HG02759 (cell line): ENCODE results near the gene CLCN6.
"Not testable (repeated sequence)": the region's sequence is repeated elsewhere in the genome, so short reads cannot be mapped to it uniquely, and the experiment has no call there.

Experiments
- ATAC-seq: cut with Tn5 transposase; IDR thresholded peaks from one replicate; pipeline ENCODE4 v1.9.1; 2021; ENCODE audit warnings: mild to moderate bottlenecking, moderate library complexity; ENCODE audit not compliant: unreplicated experiment

Gene CLCN6

GRCh38 chr1:11793819-11794218 lies 12.2 kb upstream of the CLCN6 start:
- ATAC-seq, result no peak

GRCh38 chr1:11794446-11795237 lies 11.3 kb upstream of the CLCN6 start:
- ATAC-seq, result no peak

DNA sequence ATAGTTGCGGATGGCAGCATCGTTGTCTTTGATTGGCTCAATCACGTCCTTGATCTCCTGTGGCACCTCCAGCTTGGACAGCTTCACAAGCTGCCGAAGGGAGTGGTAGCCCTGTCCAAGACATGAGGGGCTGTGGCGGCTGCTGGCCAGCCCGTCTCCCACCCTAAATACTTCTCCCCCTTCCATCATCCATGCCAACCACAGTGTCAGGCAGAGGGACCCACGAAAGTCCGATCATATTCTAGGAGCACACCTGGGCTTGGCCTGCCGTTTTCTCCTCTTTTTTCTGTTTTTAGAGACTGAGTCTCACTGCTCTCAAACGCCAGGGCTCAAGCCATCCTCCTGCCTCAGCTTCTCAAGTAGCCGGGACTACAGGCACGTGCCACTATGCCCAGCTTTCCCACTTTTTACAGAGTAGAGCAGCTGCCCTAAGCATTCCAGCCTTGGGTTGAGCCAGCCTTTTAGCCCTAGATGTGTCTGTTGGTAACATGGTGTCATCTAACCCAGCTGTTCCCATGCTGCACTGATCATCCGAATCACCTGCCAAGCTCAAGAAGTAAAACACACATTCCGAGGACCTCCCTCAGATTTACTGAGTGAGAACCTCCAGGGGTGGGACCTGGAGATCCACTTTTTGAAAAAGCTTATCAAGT lies 10.6 kb upstream of the CLCN6 start:
- ATAC-seq, result no peak

DNA sequence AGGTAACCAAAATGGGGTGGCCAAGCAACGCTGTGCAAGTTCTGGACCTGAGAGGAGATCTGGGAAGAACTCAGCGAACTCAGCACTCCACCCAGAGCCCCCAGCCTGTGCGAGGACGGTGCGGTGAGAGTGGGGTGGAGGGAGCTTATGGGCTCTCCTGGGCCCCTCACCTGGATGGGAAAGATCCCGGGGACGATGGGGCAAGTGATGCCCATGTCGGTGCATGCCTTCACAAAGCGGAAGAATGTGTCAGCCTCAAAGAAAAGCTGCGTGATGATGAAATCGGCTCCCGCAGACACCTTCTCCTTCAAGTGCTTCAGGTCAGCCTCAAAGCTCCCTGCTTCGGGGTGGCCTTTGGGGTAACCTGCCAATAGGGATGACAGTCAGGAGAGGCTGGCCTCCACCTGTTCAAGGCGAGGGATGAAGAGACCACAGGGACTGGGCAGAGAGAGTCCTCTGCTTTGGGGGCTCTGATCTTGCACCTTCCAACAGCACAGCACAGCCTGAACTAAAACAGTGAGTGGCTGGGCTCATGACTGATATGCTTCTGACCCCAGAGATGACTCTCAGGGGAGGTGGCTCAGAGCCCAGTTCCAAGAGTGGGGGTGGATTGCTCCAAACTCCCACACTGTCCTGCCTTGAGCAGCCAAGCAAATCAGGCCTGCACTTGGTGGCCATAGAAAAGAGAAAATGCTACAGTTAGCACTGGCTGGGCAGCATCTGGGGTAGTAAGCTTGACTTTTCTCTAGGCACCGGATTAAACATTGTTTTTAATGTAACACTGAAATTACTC lies 9.8 kb upstream of the CLCN6 start:
- no peak for ATAC-seq

- ATAC-seq, result no peak
Observed at GRCh38 chr1:11797525-11798216, 8.3 kb upstream of the CLCN6 start.

DNA sequence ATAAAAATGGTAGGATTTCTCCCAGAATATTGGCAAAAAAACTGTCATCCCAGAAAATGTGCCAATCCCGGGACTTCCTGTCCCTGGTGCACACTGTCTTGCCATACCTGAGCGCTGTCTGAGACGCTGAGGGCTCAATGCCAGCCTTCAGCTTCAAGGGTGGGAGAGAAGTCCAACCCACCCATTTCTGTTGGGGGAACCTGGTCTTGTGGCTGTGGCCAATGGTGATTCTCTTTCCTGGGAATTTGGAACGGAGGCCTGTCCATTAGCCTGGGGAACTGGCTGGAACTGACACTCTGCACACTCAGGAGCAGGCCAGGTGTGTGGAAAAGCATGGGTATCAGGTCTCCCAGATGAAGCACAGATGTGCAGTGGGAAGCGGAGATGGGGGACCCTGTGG lies 6.9 kb upstream of the CLCN6 start:
- no peak for ATAC-seq

DNA sequence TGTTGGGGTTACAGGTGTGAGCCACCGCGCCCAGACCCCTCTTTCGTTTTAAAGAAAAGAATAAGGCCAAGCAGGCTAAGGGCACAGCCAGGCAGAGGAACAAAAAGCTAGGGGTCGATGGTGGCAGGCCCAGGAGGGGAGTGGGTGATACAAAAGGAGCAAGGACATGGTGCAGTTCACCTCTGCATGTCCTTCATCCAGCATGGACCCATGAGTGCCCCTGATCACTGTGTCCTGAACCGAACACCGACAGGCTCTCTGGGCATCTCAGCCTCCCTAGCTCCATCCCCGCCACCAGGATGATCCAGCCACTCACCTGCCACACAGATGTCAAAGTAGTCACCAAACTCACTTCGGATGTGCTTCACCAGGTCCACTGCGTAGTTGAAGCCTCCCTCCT lies 6.1 kb upstream of the CLCN6 start:
- ATAC-seq, result no peak

GRCh38 chr1:11800391-11800755 lies 5.6 kb upstream of the CLCN6 start:
- ATAC-seq, result no peak

DNA sequence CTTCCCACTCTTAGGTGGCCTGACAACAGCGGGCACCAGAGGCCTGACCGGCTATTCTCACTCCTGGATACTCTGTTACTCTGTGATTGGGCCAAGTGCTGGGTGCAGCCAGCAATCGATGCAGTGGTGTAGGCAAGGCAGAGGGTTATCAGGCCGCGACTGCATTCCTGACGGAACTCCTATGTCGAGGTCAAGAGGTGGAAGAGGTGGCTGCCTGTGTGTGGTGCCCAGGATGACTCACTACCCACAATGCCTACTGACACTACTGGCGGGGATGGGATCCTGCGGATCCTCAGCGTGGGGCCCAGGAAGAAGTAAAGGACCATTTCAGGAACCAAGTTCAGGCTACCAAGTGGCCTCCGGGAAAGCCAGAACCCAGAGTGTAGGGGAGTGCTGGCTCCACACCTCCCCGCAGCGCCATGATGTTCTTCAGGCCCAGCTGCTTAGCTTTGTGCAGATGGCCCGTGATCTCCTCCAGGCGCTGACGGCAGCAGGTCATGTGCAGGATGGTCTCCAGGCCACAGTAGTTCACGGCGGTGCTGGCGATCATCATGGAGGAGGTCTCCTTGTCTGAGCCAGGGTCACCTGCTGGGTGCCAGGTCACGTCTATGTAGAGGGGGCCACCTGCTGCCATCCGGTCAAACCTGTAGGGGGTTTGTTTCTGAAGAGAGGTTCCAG lies 5.1 kb upstream of the CLCN6 start:
- no peak for ATAC-seq

DNA sequence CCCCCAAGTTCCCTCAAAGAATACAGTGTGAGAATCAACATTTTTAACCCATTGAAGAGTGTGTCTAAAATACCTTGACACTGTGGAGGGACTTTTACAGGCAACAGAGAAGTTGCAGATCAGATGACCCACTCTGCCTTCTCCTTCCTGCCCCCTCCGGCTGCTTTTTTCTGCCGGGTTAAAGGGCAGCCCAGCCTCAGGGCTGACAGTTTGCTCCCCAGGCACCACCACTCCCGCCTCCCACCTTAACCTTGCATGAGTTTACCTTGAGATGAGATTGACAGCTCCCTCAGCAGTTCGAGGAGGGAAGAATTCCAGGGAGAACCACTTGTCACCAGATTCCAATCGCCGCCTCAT lies 3.4 kb upstream of the CLCN6 start:
- ATAC-seq, result no peak

DNA sequence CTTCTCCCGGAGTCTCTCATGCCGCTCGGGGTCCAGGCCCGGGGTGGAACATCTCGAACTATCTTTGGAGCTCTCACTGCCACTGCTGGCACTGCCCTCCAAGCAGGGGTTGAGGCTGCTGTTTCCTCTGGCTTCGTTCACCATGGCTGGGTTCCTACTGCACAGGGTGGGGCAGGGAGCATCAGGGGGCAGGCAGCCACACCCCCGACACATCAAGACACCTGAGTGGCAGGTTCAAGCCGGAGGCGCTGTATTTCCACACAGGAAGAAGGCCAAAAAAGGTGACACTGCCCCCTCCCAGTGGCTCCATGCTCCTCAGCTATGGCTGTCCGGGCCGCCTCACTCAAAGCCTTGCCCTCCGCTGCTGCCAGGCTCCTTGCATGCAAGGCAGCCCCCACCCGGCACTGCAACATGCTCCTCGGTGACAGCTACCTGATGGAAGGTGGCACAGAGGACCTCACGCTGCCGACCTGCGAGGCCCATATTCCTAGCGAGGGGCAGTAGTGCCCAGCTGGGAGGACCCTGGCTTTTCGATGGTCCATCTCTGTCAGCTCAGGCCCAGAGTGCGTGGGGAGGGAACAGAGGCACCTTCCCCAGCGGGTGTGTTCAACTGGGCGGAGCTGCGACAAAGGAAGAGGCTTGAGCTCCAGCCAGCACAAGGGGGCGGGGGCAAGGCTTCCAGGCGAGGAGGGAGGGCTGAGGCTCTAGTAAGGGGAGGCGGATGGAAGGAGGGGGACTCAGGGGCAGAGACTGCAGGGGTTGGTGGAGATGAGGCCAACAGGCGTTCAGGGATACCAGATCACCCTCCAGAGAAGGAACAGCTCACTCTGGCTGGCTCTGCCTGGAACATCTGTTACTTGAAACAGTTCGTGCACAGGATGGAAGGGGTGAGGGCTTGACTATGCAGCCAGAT lies 2.8 kb upstream of the CLCN6 start:
- ATAC-seq, result no peak

DNA sequence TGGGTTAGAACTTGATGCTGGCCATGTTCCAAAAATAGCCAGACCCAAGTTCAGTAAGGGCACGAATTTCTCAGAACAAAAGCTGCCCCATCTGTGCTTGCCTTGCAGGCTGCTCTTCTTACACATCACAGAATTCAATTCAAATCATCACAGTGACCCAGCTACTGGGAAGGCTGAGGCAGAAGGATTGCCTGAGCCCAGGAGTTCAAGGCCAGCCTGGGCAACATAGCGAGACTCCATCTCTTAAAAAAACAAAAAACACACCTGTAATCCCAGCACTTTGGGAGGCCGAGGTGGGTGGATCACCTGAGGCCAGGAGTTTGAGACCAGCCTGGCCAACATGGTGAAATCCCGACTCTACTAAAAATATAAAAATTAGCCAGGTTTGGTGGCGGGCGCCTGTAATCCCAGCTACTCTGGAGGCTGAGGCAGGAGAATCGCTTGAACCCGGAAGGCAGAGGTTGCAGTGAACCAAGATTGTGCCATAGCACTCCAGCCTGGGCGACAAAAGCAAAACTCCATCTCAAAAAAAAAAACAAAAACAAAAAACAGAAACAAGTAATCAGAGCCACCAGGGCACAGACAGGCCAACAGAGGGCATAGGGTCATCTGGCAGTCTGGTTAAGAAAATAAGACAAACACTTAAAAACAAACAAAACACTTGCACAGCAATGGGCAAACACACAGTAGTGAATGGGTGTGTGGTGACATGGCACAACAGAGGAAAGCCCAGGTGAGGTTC lies 1.9 kb upstream of the CLCN6 start:
- not testable (repeated sequence) for ATAC-seq

GRCh38 chr1:11804666-11805421 lies 1.1 kb upstream of the CLCN6 start:
- no peak for ATAC-seq

DNA sequence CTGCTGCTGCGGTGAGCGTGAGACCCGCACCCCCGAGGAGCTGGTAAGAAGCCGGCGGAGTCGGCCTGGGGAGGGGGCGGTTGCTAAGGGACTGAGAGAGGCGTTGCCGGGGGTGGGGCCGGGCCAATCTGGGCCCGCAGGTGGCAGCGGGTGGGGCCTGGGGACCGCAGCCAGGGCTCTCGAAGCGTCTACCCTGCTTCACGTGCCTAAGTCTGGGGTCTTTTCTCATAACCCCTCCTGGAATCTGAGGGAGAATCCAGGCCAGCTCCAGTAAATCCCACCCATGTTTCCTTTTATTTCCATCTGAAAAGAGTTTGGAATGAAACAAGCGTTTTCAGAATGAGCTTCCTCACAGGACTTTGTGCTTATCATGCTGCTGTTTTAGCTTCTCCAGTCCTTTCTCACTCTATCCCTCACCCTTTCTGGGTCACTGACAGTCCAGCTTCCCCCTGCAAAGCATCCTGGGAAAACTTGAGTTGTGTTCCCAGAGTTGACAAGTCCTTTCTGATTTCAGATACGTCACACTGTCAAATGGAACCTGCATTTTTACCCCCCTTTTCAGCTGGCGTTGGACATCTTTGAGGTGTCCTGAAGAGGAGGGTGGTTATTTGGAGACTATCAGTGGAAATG lies 431 bp downstream of the CLCN6 start:
- ATAC-seq, result peak; percentile 41

GRCh38 chr1:11807133-11807532 lies 1.1 kb downstream of the CLCN6 start:
- ATAC-seq, result no peak

DNA sequence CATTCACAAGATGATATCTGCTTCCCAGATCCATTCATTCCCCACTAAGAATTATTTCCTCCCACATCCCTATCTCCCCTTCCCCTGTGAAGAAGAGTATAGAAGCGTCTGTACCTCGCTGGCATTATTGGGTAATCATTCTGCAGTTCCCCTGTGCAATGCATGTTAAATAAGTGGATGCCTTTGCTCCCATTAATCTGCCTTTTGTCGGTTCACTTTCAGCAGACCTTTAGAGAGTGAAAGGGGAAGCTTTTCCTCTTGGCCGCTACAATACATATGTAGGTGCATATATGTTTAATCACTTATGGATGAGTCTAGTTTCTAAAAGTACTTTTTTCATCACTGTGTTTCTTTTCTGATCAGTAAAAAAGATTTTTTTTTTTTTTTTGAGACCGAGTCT lies 7.0 kb downstream of the CLCN6 start:
- no peak for ATAC-seq

GRCh38 chr1:11817192-11817591 lies 11.2 kb downstream of the CLCN6 start:
- no peak for ATAC-seq

GRCh38 chr1:11822091-11822490 lies 16.1 kb downstream of the CLCN6 start:
- no peak for ATAC-seq
